ENCODE results near the gene MEG3. TPM values are rescaled to one million over a fixed set of nuclear protein-coding genes. Genes with fewer than 3 reads are reported as not detected.

Gene MEG3
- total RNA-seq = 100 to 1,000 TPM; 250 to 280 TPM
- 1,000 to 10,000 TPM in 1 of 2 donors, 100 to 1,000 TPM in 1; 784 to 1,152 TPM for polyA plus RNA-seq (ENCODE audit: insufficient read length in 2 of 2)
- long read RNA-seq, donor 1, full-length matches to known transcripts = 363 of 518 reads
- long read RNA-seq, donor 1, partial matches to known transcripts = 77 of 518 reads
- long read RNA-seq, donor 1, other reads (novel, unspliced or antisense) = 78 of 518 reads
- long read RNA-seq, donor 2, full-length matches to known transcripts = 73 of 90 reads
- long read RNA-seq, donor 2, partial matches to known transcripts = 17 of 90 reads
- long read RNA-seq, donor 2, other reads (novel, unspliced or antisense) = 0 of 90 reads
- long read RNA-seq, donor 3, full-length matches to known transcripts = 88 of 98 reads
- long read RNA-seq, donor 3, partial matches to known transcripts = 5 of 98 reads
- long read RNA-seq, donor 3, other reads (novel, unspliced or antisense) = 5 of 98 reads
- long read RNA-seq, donor 4, full-length matches to known transcripts = 178 of 191 reads
- long read RNA-seq, donor 4, partial matches to known transcripts = 13 of 191 reads
- long read RNA-seq, donor 4, other reads (novel, unspliced or antisense) = 0 of 191 reads

DNA sequence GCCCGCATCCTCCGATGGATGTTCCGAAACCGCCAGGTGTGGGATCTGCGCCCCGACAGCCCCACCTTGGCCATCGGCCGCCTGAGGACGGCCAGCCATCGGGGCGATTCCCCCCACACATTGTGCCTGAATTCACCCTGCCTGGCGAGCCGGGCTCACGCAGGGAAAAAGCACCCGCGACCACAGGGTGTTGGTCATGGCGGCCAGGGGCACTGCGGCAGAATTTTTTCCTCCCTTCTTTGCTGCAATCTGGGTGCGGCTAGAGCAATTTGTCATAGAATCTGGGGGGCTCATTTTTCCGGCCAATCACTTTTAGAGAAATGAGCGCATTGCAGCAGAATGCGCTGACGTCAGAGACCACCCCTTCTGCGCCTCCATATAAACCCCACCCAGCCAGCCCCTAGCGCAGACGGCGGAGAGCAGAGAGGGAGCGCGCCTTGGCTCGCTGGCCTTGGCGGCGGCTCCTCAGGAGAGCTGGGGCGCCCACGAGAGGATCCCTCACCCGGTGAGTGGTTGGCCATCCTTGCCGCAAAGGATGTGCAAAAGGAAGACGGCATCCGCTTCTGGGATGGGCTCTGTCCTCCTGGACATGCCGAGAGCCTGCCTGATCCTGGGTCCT is at the start of gene MEG3:
Gene MEG3, plus strand, starts transcription at position 406 of the 619 bp plus-strand sequence.
- Histone ChIP-seq H3K4me3 (ENCODE audit: low read depth, low read length) (peak within 1 kb of the TSS; percentile 77), H3K9me3 (ENCODE audit: control insufficient read depth, insufficient read depth, low read length) (no peaks in the 10 kb centered on the region), H3K4me1 (ENCODE audit: control insufficient read depth, insufficient read depth, low read length) (peaks cover 57% of the 10 kb centered on the region), H3K27me3 (ENCODE audit: control insufficient read depth, insufficient read depth, low read length) (peaks cover 3% of the 10 kb centered on the region), H3K36me3 (ENCODE audit: control insufficient read depth, insufficient read depth, low read length) (peaks cover 4% of the 10 kb centered on the region), H3K27ac (ENCODE audit: low read depth, low read length) (peak within 1 kb of the TSS; percentile 80)
- peak in 5 of 6 donors; percentile 52 to 95 (median 75) for DNase-seq (ENCODE audit: low read depth in 4 of 6, low spot score in 6 of 6)
- WGBS (ENCODE audit: insufficient coverage) = 47% methylated on average over 32 of the region's 39 CpGs

DNA sequence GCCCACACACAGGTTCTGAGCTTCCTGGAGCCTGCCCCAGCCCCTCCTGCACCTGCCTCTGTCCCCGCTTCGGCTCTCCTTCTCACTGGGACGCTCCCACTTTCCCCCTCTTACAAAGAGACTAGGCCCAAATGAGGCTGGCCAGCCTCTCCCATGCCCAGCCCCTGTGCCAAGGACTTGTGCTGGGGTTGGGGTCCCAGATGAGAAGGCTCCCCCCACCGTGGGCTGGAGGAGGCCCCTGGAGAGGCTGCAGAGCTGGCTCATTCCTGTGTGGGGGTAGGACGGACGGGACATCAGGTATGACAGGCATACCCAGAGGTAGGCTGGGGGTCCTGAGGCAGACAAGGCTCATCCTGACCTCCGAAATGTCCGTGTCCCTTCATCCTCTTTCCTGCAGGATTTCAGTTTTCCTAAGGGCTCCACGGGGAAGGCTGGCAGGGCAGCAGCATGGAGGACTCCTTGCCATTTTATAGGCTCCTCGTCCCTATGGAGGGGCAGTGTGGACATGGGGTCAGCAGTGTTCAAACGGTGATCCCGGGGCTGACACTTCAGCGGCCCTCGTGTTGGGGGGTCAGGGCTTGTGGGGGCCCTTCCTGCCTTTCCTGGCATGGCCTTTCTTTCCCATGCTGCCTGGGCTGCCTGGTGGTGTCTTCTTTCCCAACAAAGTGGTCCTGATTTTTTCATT is 49.1 kb upstream of the MEG3 start:
- no peaks in the 10 kb centered on the region for H3K36me3 ChIP-seq (ENCODE audit: control insufficient read depth, insufficient read depth, low read length)
- H3K4me1 ChIP-seq (ENCODE audit: control insufficient read depth, insufficient read depth, low read length) = peaks cover 39% of the 10 kb centered on the region
- H3K9me3 ChIP-seq (ENCODE audit: control insufficient read depth, insufficient read depth, low read length) = no peaks in the 10 kb centered on the region
- DNase-seq (ENCODE audit: low read depth in 4 of 6, low spot score in 6 of 6) = no peak
- no peaks in the 10 kb centered on the region for H3K27me3 ChIP-seq (ENCODE audit: control insufficient read depth, insufficient read depth, low read length)
- 87% methylated on average over 13 of the region's 14 CpGs for WGBS (ENCODE audit: insufficient coverage)
- no peak overlapping the region for H3K4me3 ChIP-seq (ENCODE audit: low read depth, low read length)
- peak overlapping the region; percentile 74 for H3K27ac ChIP-seq (ENCODE audit: low read depth, low read length)

DNA sequence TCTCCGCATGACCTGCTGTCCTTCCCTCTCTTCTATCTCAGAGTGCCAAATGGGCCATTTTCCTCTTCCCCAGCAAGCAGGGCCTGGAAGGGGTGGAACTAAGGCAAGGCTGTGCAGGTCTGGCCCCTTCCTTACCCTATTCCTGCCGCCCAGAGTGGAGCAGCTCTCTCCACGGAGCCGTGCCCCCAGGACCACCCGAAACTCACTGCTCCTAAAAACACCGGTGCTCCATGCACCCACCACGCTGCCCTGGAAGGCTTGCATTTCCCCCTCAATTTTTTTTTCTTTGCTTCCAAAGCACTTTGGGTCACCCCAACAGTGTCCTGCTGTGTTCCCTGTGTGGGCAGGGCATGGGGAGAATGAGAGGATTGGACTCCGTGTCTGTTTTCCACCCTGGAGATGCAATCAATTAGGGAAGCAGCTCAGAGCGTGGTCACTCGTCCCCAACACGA is 48.5 kb upstream of the MEG3 start:
- Histone ChIP-seq H3K4me1 (ENCODE audit: control insufficient read depth, insufficient read depth, low read length) (peaks cover 39% of the 10 kb centered on the region), H3K9me3 (ENCODE audit: control insufficient read depth, insufficient read depth, low read length) (no peaks in the 10 kb centered on the region), H3K27ac (ENCODE audit: low read depth, low read length) (no peak overlapping the region), H3K27me3 (ENCODE audit: control insufficient read depth, insufficient read depth, low read length) (no peaks in the 10 kb centered on the region), H3K4me3 (ENCODE audit: low read depth, low read length) (no peak overlapping the region), H3K36me3 (ENCODE audit: control insufficient read depth, insufficient read depth, low read length) (no peaks in the 10 kb centered on the region)
- no peak for DNase-seq (ENCODE audit: low read depth in 4 of 6, low spot score in 6 of 6)
- WGBS (ENCODE audit: insufficient coverage) = 89% methylated on average over 7 of the region's 11 CpGs

DNA sequence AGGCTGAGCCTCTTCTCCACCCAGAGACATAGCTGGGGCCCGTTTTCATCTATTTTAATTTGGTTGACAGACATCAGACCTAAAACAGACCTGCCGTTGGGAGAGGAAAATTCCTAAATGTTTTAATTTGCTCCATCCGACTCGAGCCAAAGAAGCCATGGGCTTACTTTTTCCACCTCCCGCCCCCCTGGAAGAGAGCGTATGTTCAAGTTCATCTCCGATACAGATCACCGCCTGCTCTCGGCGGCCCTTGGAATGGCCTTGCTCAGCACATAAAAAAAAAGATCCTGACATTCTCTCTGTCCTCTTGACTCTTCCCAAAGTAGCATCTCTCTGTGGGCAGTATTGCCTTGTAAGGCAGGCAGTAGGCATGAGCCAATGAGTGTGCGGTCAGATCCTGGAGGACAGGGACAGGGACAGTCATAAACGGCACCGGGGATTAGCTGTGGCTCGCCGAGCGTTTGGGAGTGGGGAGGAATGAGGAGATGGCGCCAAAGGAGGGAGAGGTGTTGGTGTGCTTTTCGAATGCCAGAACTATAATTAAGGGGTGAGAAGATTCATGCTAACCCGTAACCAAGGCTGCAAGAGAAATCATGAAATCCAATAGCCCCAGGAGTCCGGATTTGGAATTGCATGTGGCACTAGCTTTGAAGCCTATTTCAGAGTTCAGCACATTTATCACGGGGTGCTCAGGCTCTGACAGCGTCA is 47.9 kb upstream of the MEG3 start:
- Histone ChIP-seq H3K36me3 (ENCODE audit: control insufficient read depth, insufficient read depth, low read length) (no peaks in the 10 kb centered on the region), H3K27ac (ENCODE audit: low read depth, low read length) (no peak overlapping the region), H3K4me1 (ENCODE audit: control insufficient read depth, insufficient read depth, low read length) (peaks cover 40% of the 10 kb centered on the region), H3K27me3 (ENCODE audit: control insufficient read depth, insufficient read depth, low read length) (no peaks in the 10 kb centered on the region), H3K9me3 (ENCODE audit: control insufficient read depth, insufficient read depth, low read length) (no peaks in the 10 kb centered on the region), H3K4me3 (ENCODE audit: low read depth, low read length) (no peak overlapping the region)
- 63% methylated on average over 14 of the region's 22 CpGs for WGBS (ENCODE audit: insufficient coverage)
- DNase-seq (ENCODE audit: low read depth in 4 of 6, low spot score in 6 of 6) = no peak

DNA sequence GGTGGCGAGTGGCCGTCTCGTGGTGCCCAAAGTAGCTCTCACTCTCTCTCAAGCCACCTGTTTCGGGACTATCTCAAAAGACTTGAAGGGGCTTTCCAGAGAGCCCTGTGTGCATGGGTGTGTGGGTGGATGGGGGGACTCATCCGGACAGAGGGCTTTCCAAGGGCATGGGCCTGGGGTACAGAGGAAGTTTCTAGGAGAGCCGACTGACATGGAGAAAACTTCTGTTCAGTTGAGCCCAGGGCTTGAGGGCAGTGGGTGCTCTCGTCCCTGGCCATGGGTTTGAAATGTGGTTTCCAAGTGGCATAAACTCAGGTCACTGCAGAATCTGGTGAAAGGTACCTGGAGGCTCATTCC is 47.4 kb upstream of the MEG3 start:
- no peak overlapping the region for H3K4me3 ChIP-seq (ENCODE audit: low read depth, low read length)
- H3K36me3 ChIP-seq (ENCODE audit: control insufficient read depth, insufficient read depth, low read length) = no peaks in the 10 kb centered on the region
- H3K9me3 ChIP-seq (ENCODE audit: control insufficient read depth, insufficient read depth, low read length) = no peaks in the 10 kb centered on the region
- WGBS (ENCODE audit: insufficient coverage) = 87% methylated on average over 4 of the region's 7 CpGs
- DNase-seq (ENCODE audit: low read depth in 4 of 6, low spot score in 6 of 6) = no peak
- H3K27ac ChIP-seq (ENCODE audit: low read depth, low read length) = no peak overlapping the region
- no peaks in the 10 kb centered on the region for H3K27me3 ChIP-seq (ENCODE audit: control insufficient read depth, insufficient read depth, low read length)
- H3K4me1 ChIP-seq (ENCODE audit: control insufficient read depth, insufficient read depth, low read length) = peaks cover 40% of the 10 kb centered on the region

DNA sequence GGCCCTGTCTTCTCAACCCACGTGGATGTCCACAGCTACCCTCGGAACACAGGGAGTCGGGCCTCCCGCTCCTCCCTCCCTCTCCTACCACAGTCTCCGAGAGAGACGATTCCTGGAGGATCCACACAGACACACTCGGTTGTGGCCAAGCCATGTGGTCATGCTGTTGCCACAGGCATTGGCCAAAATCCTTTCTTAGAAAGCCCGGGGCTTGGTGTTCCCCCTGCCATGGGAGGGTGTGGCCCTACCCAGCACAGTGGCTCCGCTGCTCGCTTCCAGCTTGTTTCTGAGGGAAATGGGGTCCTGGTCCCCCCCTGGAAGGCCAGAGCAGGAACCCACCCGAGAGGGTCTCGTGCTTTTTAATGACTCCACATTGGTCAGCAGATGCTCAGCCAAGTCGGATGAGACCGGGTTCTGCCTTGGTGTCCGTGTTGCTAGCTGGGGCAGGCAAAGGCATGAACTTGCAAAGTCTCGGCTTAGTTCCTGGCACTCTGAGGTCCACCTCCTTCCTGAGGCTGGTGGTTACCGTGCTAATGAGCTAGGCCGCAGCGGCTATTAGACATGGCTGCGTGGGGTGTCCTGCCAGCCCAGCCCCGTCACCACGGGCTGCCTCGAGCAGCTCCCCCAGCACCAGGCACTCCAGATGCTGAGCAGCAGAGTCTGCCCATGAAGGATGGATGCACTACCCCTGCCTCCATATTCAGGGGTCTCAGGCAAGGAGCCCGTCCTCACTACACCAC is 46.8 kb upstream of the MEG3 start:
- DNase-seq (ENCODE audit: low read depth in 4 of 6, low spot score in 6 of 6) = no peak
- 91% methylated on average over 19 of the region's 24 CpGs for WGBS (ENCODE audit: insufficient coverage)

DNA sequence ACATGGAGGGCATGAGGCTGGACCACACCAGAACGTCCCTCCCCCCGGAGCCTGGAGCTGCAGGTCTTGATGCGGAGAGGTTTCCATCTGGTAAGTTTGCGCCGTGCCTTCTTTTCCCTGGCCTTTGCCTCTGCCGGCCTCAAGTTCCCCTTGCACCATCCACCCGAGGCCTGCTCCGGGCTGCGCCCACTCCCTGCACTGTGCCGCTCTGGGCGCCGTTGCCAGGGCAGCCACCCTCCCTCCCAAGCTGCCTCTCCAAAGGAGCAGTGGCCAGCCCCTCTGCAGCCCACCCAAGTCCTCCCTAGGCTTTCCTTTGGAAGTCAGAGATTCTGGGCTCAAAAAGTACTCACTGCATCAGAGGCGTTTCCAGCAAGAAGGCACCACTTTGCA is 46.2 kb upstream of the MEG3 start:
- H3K36me3 ChIP-seq (ENCODE audit: control insufficient read depth, insufficient read depth, low read length) = no peaks in the 10 kb centered on the region
- H3K27ac ChIP-seq (ENCODE audit: low read depth, low read length) = no peak overlapping the region
- H3K4me3 ChIP-seq (ENCODE audit: low read depth, low read length) = no peak overlapping the region
- DNase-seq (ENCODE audit: low read depth in 4 of 6, low spot score in 6 of 6) = no peak
- no peaks in the 10 kb centered on the region for H3K27me3 ChIP-seq (ENCODE audit: control insufficient read depth, insufficient read depth, low read length)
- H3K9me3 ChIP-seq (ENCODE audit: control insufficient read depth, insufficient read depth, low read length) = no peaks in the 10 kb centered on the region
- WGBS (ENCODE audit: insufficient coverage) = 84% methylated on average over 12 of the region's 13 CpGs
- peaks cover 41% of the 10 kb centered on the region for H3K4me1 ChIP-seq (ENCODE audit: control insufficient read depth, insufficient read depth, low read length)

More for the DNA sequence above, 46.8 kb upstream of the MEG3 start:
- H3K27me3 ChIP-seq (ENCODE audit: control insufficient read depth, insufficient read depth, low read length) = no peaks in the 10 kb centered on the region
- H3K27ac ChIP-seq (ENCODE audit: low read depth, low read length) = no peak overlapping the region
- H3K4me1 ChIP-seq (ENCODE audit: control insufficient read depth, insufficient read depth, low read length) = peaks cover 41% of the 10 kb centered on the region
- no peak overlapping the region for H3K4me3 ChIP-seq (ENCODE audit: low read depth, low read length)
- H3K36me3 ChIP-seq (ENCODE audit: control insufficient read depth, insufficient read depth, low read length) = no peaks in the 10 kb centered on the region
- no peaks in the 10 kb centered on the region for H3K9me3 ChIP-seq (ENCODE audit: control insufficient read depth, insufficient read depth, low read length)

DNA sequence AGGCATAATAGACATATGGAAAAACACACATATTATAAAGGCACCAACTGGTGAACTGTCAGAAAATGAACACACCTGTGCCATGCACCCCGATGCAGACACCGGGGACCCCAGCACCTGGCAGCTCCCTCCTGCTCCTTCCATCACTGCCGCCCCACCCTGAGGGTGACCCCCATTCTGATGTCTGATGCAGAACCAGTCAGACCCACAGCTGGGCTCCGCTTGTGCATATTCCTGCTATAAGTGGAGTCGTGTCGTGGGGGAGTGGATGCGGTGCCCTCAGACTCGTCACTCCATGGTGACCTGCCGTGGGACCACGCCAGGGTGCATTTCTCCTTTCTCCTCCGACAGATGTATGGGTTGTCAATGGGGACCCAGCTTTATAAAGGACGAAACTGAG is 45.7 kb upstream of the MEG3 start:
- Histone ChIP-seq H3K36me3 (ENCODE audit: control insufficient read depth, insufficient read depth, low read length) (no peaks in the 10 kb centered on the region), H3K27ac (ENCODE audit: low read depth, low read length) (no peak overlapping the region), H3K4me1 (ENCODE audit: control insufficient read depth, insufficient read depth, low read length) (peaks cover 40% of the 10 kb centered on the region), H3K27me3 (ENCODE audit: control insufficient read depth, insufficient read depth, low read length) (no peaks in the 10 kb centered on the region), H3K4me3 (ENCODE audit: low read depth, low read length) (no peak overlapping the region), H3K9me3 (ENCODE audit: control insufficient read depth, insufficient read depth, low read length) (no peaks in the 10 kb centered on the region)
- no peak for DNase-seq (ENCODE audit: low read depth in 4 of 6, low spot score in 6 of 6)
- WGBS (ENCODE audit: insufficient coverage) = 93% methylated on average over 6 of the region's 12 CpGs
